IPS-18a (cell line): ENCODE results near the gene TCN2.

Source experiments
- H3K27ac ChIP-seq: one replicate; pipeline ENCODE4 v1.5.1; 2013; ENCODE audit warnings: low read length
- H3K27me3 ChIP-seq: one replicate; pipeline ENCODE4 v1.6.1; 2013; ENCODE audit warnings: mild to moderate bottlenecking, low read length; ENCODE audit not compliant: control insufficient read depth, insufficient read depth
- H3K36me3 ChIP-seq: one replicate; pipeline ENCODE4 v1.6.1; 2013; ENCODE audit warnings: low read depth, low read length; ENCODE audit not compliant: control insufficient read depth
- H3K4me1 ChIP-seq: one replicate; pipeline ENCODE4 v1.6.1; 2013; ENCODE audit warnings: low read depth, low read length; ENCODE audit not compliant: control insufficient read depth
- H3K4me3 ChIP-seq: one replicate; pipeline ENCODE4 v1.5.1; 2013; ENCODE audit warnings: low read length
- H3K9ac ChIP-seq: one replicate; pipeline ENCODE4 v1.6.1; 2013; ENCODE audit warnings: mild to moderate bottlenecking, low read length, moderate library complexity
- H3K9me3 ChIP-seq: one replicate; pipeline ENCODE4 v1.6.1; 2013; ENCODE audit warnings: low read depth, low read length; ENCODE audit not compliant: control insufficient read depth

The TCN2 gene

GRCh38 chr22:30636226-30637077, 29.5 kb downstream of the TCN2 start:
- Histone ChIP-seq H3K9ac (peak overlapping the region; percentile 39), H3K36me3 (no peaks in the 10 kb centered on the region), H3K27ac (no peak overlapping the region), H3K27me3 (peaks cover 4% of the 10 kb centered on the region), H3K4me1 (peaks cover 7% of the 10 kb centered on the region), H3K9me3 (no peaks in the 10 kb centered on the region), H3K4me3 (peak overlapping the region; percentile 55)

GRCh38 chr22:30637701-30638114, 30.7 kb downstream of the TCN2 start:
- H3K9ac ChIP-seq, result no peak overlapping the region
- H3K36me3 ChIP-seq, result no peaks in the 10 kb centered on the region
- H3K27me3 ChIP-seq, result peaks cover 4% of the 10 kb centered on the region
- no peak overlapping the region for H3K4me3 ChIP-seq
- no peaks in the 10 kb centered on the region for H3K9me3 ChIP-seq
- peaks cover 7% of the 10 kb centered on the region for H3K4me1 ChIP-seq
- H3K27ac ChIP-seq, result no peak overlapping the region

GRCh38 chr22:30640361-30640760, 33.4 kb downstream of the TCN2 start:
- no peak overlapping the region for H3K27ac ChIP-seq
- H3K4me3 ChIP-seq, result no peak overlapping the region
- no peak overlapping the region for H3K9ac ChIP-seq
- no peaks in the 10 kb centered on the region for H3K9me3 ChIP-seq
- H3K27me3 ChIP-seq, result peaks cover 4% of the 10 kb centered on the region
- H3K4me1 ChIP-seq, result peaks cover 4% of the 10 kb centered on the region
- H3K36me3 ChIP-seq, result no peaks in the 10 kb centered on the region

GRCh38 chr22:30640839-30641430, 34.0 kb downstream of the TCN2 start:
- Histone ChIP-seq H3K9ac (no peak overlapping the region), H3K4me3 (no peak overlapping the region), H3K36me3 (no peaks in the 10 kb centered on the region), H3K4me1 (peaks cover 3% of the 10 kb centered on the region), H3K27ac (no peak overlapping the region), H3K27me3 (peaks cover 3% of the 10 kb centered on the region), H3K9me3 (no peaks in the 10 kb centered on the region)

GRCh38 chr22:30643055-30643875, 36.3 kb downstream of the TCN2 start:
- Histone ChIP-seq H3K27me3 (no peaks in the 10 kb centered on the region), H3K36me3 (no peaks in the 10 kb centered on the region), H3K27ac (no peak overlapping the region), H3K4me1 (no peaks in the 10 kb centered on the region), H3K9me3 (no peaks in the 10 kb centered on the region), H3K9ac (no peak overlapping the region), H3K4me3 (no peak overlapping the region)

- H3K27ac ChIP-seq, result no peak overlapping the region
- no peak overlapping the region for H3K9ac ChIP-seq
- H3K4me1 ChIP-seq, result no peaks in the 10 kb centered on the region
- no peaks in the 10 kb centered on the region for H3K27me3 ChIP-seq
- no peak overlapping the region for H3K4me3 ChIP-seq
- no peaks in the 10 kb centered on the region for H3K9me3 ChIP-seq
- H3K36me3 ChIP-seq, result no peaks in the 10 kb centered on the region
These were observed 39.7 kb downstream of the TCN2 start for GRCh38 chr22:30646518-30647160.

- H3K9ac ChIP-seq, result no peak overlapping the region
- H3K4me1 ChIP-seq, result no peaks in the 10 kb centered on the region
- H3K36me3 ChIP-seq, result no peaks in the 10 kb centered on the region
- H3K27ac ChIP-seq, result no peak overlapping the region
- no peaks in the 10 kb centered on the region for H3K27me3 ChIP-seq
- no peaks in the 10 kb centered on the region for H3K9me3 ChIP-seq
- H3K4me3 ChIP-seq, result no peak overlapping the region
These were observed 40.6 kb downstream of the TCN2 start for GRCh38 chr22:30647536-30647935.

- Histone ChIP-seq H3K9ac (no peak overlapping the region), H3K36me3 (no peaks in the 10 kb centered on the region), H3K27me3 (no peaks in the 10 kb centered on the region), H3K9me3 (no peaks in the 10 kb centered on the region), H3K27ac (no peak overlapping the region), H3K4me3 (no peak overlapping the region), H3K4me1 (no peaks in the 10 kb centered on the region)
These were observed 41.9 kb downstream of the TCN2 start for GRCh38 chr22:30648825-30649224.

- Histone ChIP-seq H3K27ac (no peak overlapping the region), H3K36me3 (no peaks in the 10 kb centered on the region), H3K9ac (no peak overlapping the region), H3K4me3 (no peak overlapping the region), H3K27me3 (no peaks in the 10 kb centered on the region), H3K4me1 (no peaks in the 10 kb centered on the region), H3K9me3 (no peaks in the 10 kb centered on the region)
These were observed 42.5 kb downstream of the TCN2 start for GRCh38 chr22:30649430-30650007.

GRCh38 chr22:30650508-30651116, 43.6 kb downstream of the TCN2 start:
- no peaks in the 10 kb centered on the region for H3K36me3 ChIP-seq
- no peaks in the 10 kb centered on the region for H3K9me3 ChIP-seq
- no peak overlapping the region for H3K9ac ChIP-seq
- H3K27ac ChIP-seq, result no peak overlapping the region
- no peaks in the 10 kb centered on the region for H3K4me1 ChIP-seq
- H3K4me3 ChIP-seq, result no peak overlapping the region
- no peaks in the 10 kb centered on the region for H3K27me3 ChIP-seq
